NCI-H187 (cell line): Measurements from ENCODE around the gene ODF4.
"Not testable (repeated sequence)": the region's sequence is repeated elsewhere in the genome, so short reads cannot be mapped to it uniquely, and the experiment has no call there.

ENCODE experiments used
- DNase-seq, 2 experiments: peaks; one replicate each; lab custom pipeline; 2025; lab: John Stamatoyannopoulos, UW

ODF4 gene

GRCh38 chr17:8326511-8327302 lies 12.9 kb upstream of the ODF4 start:
- no peak for DNase-seq

GRCh38 chr17:8327303-8327649 lies 12.4 kb upstream of the ODF4 start:
- no peak for DNase-seq

- no peak for DNase-seq
Measured at GRCh38 chr17:8332128-8332527, 7.5 kb upstream of the ODF4 start.

GRCh38 chr17:8332688-8333087 lies 7.0 kb upstream of the ODF4 start:
- no peak for DNase-seq

GRCh38 chr17:8333281-8333680 lies 6.4 kb upstream of the ODF4 start:
- DNase-seq = no peak

GRCh38 chr17:8337802-8338752 lies 1.6 kb upstream of the ODF4 start:
- no peak for DNase-seq

- no peak for DNase-seq
Measured at GRCh38 chr17:8338753-8339140, 893 bp upstream of the ODF4 start.

- no peak for DNase-seq
Measured at GRCh38 chr17:8341456-8341855, 1.8 kb downstream of the ODF4 start.

- no peak for DNase-seq
Measured at GRCh38 chr17:8345052-8345690, 5.5 kb downstream of the ODF4 start.

- no peak for DNase-seq
Measured at GRCh38 chr17:8345951-8346665, 6.5 kb downstream of the ODF4 start.

GRCh38 chr17:8347001-8347400 lies 7.4 kb downstream of the ODF4 start:
- DNase-seq = not testable (repeated sequence)

GRCh38 chr17:8350339-8350738 lies 10.7 kb downstream of the ODF4 start:
- no peak for DNase-seq

- DNase-seq = no peak
Measured at GRCh38 chr17:8353736-8354135, 14.1 kb downstream of the ODF4 start.

GRCh38 chr17:8354236-8354635 lies 14.6 kb downstream of the ODF4 start:
- no peak for DNase-seq

- no peak for DNase-seq
Measured at GRCh38 chr17:8357910-8358309, 18.3 kb downstream of the ODF4 start.

GRCh38 chr17:8359769-8360168 lies 20.1 kb downstream of the ODF4 start:
- DNase-seq = no peak

- DNase-seq = no peak
Measured at GRCh38 chr17:8360260-8360659, 20.6 kb downstream of the ODF4 start.

- DNase-seq = no peak
Measured at GRCh38 chr17:8360751-8361150, 21.1 kb downstream of the ODF4 start.

- no peak for DNase-seq
Measured at GRCh38 chr17:8362651-8363332, 23.2 kb downstream of the ODF4 start.

- DNase-seq = no peak
Measured at GRCh38 chr17:8365143-8365542, 25.5 kb downstream of the ODF4 start.

GRCh38 chr17:8366231-8366630 lies 26.6 kb downstream of the ODF4 start:
- DNase-seq = no peak
